ENCODE data around the gene FASTKD1.
"Not testable (repeated sequence)": the region's sequence is repeated elsewhere in the genome, so short reads cannot be mapped to it uniquely, and the experiment has no call there.

FASTKD1 gene

GRCh38 chr2:169525434-169525833 is 48.2 kb downstream of the FASTKD1 start:
- no peak overlapping the region for H3K4me3 ChIP-seq (ENCODE audit: low read length, poor library complexity, severe bottlenecking)
- H3K4me2 ChIP-seq (ENCODE audit: low read depth, low read length, poor library complexity, severe bottlenecking) = no peak overlapping the region
- no peaks in the 10 kb centered on the region for H3K4me1 ChIP-seq (ENCODE audit: insufficient read depth, low read length, poor library complexity, severe bottlenecking)
- H4K20me1 ChIP-seq (ENCODE audit: insufficient read depth, low read length, poor library complexity, severe bottlenecking) = no peaks in the 10 kb centered on the region
- no peaks in the 10 kb centered on the region for H3K9me3 ChIP-seq (ENCODE audit: insufficient read depth, low read depth, low read length)
- H2AFZ ChIP-seq (ENCODE audit: low read length) = no peak overlapping the region
- peaks cover 5% of the 10 kb centered on the region; the same call in 1 of the 2 replicates for H3K36me3 ChIP-seq (ENCODE audit: insufficient read depth, low read length)
- H3K79me2 ChIP-seq (ENCODE audit: insufficient read depth, low read length) = no peaks in the 10 kb centered on the region
- no peaks in the 10 kb centered on the region for H3F3A ChIP-seq (ENCODE audit: low read depth)
- no peaks in the 10 kb centered on the region for H3K27me3 ChIP-seq (ENCODE audit: insufficient read depth, low read length, poor library complexity, severe bottlenecking)
- no peak overlapping the region for H3K9ac ChIP-seq (ENCODE audit: low read depth, low read length, poor library complexity, severe bottlenecking)
- no peaks in the 10 kb centered on the region for H3K9me2 ChIP-seq (replicated peaks; ENCODE audit: low read depth, low read length)
- TF ChIP-seq EZH2phosphoT487 (IDR thresholded peaks at IDR 0.05; ENCODE audit: borderline replicate concordance) (no peak), CTCF (conservative IDR thresholded peaks at IDR 0.05; ENCODE audit: low read length) (no peak)

DNA sequence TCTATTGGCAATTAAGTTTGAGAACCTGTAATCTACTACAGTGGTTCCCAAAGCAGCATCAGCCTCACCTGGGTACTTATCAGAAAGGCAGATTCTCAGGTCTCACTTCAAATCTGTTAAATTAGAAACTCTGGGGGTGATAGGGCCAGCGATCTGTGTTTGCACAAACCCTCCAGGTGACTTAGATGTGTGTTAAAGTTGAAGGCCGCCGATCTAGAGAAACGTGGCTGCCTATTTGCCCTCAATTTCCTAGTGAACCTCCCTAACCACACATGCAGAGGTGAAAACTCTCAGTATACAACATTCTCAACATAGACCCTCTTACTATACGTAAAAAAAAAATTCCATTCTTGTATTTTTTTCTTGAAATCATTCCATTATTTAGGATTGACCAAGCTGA is 50.0 kb downstream of the FASTKD1 start:
- Histone ChIP-seq H3K4me2 (ENCODE audit: low read depth, low read length, poor library complexity, severe bottlenecking) (no peak overlapping the region), H3K9ac (ENCODE audit: low read depth, low read length, poor library complexity, severe bottlenecking) (no peak overlapping the region), H3F3A (ENCODE audit: low read depth) (no peaks in the 10 kb centered on the region), H4K20me1 (ENCODE audit: insufficient read depth, low read length, poor library complexity, severe bottlenecking) (no peaks in the 10 kb centered on the region), H3K9me3 (ENCODE audit: insufficient read depth, low read depth, low read length) (no peaks in the 10 kb centered on the region), H3K4me1 (ENCODE audit: insufficient read depth, low read length, poor library complexity, severe bottlenecking) (no peaks in the 10 kb centered on the region), H2AFZ (ENCODE audit: low read length) (no peak overlapping the region), H3K9me2 (replicated peaks; ENCODE audit: low read depth, low read length) (no peaks in the 10 kb centered on the region), H3K4me3 (ENCODE audit: low read length, poor library complexity, severe bottlenecking) (no peak overlapping the region), H3K36me3 (ENCODE audit: insufficient read depth, low read length) (no peaks in the 10 kb centered on the region; the same call in 1 of the 2 replicates), H3K27me3 (ENCODE audit: insufficient read depth, low read length, poor library complexity, severe bottlenecking) (no peaks in the 10 kb centered on the region), H3K79me2 (ENCODE audit: insufficient read depth, low read length) (no peaks in the 10 kb centered on the region)
- TF ChIP-seq CTCF (conservative IDR thresholded peaks at IDR 0.05; ENCODE audit: low read length) (no peak), EZH2phosphoT487 (IDR thresholded peaks at IDR 0.05; ENCODE audit: borderline replicate concordance) (no peak)

- Histone ChIP-seq H3K36me3 (ENCODE audit: insufficient read depth, low read length) (no peaks in the 10 kb centered on the region), H3K4me2 (ENCODE audit: low read depth, low read length, poor library complexity, severe bottlenecking) (no peak overlapping the region), H3K4me1 (ENCODE audit: insufficient read depth, low read length, poor library complexity, severe bottlenecking) (no peaks in the 10 kb centered on the region), H3F3A (ENCODE audit: low read depth) (no peaks in the 10 kb centered on the region), H3K79me2 (ENCODE audit: insufficient read depth, low read length) (no peaks in the 10 kb centered on the region), H2AFZ (ENCODE audit: low read length) (no peak overlapping the region), H3K27me3 (ENCODE audit: insufficient read depth, low read length, poor library complexity, severe bottlenecking) (no peaks in the 10 kb centered on the region), H3K4me3 (ENCODE audit: low read length, poor library complexity, severe bottlenecking) (no peak overlapping the region), H3K9me2 (replicated peaks; ENCODE audit: low read depth, low read length) (no peaks in the 10 kb centered on the region), H3K9ac (ENCODE audit: low read depth, low read length, poor library complexity, severe bottlenecking) (no peak overlapping the region), H3K9me3 (ENCODE audit: insufficient read depth, low read depth, low read length) (no peaks in the 10 kb centered on the region), H4K20me1 (ENCODE audit: insufficient read depth, low read length, poor library complexity, severe bottlenecking) (no peaks in the 10 kb centered on the region)
- TF ChIP-seq CTCF (conservative IDR thresholded peaks at IDR 0.05; ENCODE audit: low read length) (no peak), EZH2phosphoT487 (IDR thresholded peaks at IDR 0.05; ENCODE audit: borderline replicate concordance) (no peak)
Observed at GRCh38 chr2:169520896-169521295, 52.8 kb downstream of the FASTKD1 start.

- not testable (repeated sequence) for H3K4me3 ChIP-seq (ENCODE audit: low read length, poor library complexity, severe bottlenecking); H3K9ac ChIP-seq (ENCODE audit: low read depth, low read length, poor library complexity, severe bottlenecking); H3K9me2 ChIP-seq (replicated peaks; ENCODE audit: low read depth, low read length); H4K20me1 ChIP-seq (ENCODE audit: insufficient read depth, low read length, poor library complexity, severe bottlenecking); H3K79me2 ChIP-seq (ENCODE audit: insufficient read depth, low read length); H3K9me3 ChIP-seq (ENCODE audit: insufficient read depth, low read depth, low read length); H3K36me3 ChIP-seq (ENCODE audit: insufficient read depth, low read length); H3K27me3 ChIP-seq (ENCODE audit: insufficient read depth, low read length, poor library complexity, severe bottlenecking); H3K4me2 ChIP-seq (ENCODE audit: low read depth, low read length, poor library complexity, severe bottlenecking); H3K4me1 ChIP-seq (ENCODE audit: insufficient read depth, low read length, poor library complexity, severe bottlenecking); H3F3A ChIP-seq (ENCODE audit: low read depth); H2AFZ ChIP-seq (ENCODE audit: low read length)
Observed at GRCh38 chr2:169516488-169516995, 57.1 kb downstream of the FASTKD1 start.

DNA sequence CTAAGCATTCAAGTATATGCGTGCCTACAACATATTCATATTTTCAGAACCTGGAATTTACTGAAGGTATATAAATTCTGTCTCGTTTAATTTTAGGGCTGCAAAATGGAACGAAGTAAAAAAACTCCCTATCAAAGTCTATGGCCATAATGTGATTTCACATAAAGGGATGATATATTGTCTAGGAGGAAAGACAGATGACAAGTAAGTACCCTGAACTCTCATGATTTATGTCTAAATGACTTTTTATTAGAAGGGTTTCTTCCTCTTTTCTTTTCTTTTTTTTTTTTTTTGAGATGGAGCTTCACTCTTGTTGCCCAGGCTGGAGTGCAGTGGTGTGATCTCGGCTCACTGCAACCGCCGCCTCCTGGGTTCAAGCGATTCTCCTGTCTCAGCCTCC is 58.9 kb downstream of the FASTKD1 start:
- not testable (repeated sequence) for H3K4me1 ChIP-seq (ENCODE audit: insufficient read depth, low read length, poor library complexity, severe bottlenecking); H3K36me3 ChIP-seq (ENCODE audit: insufficient read depth, low read length); H3K4me2 ChIP-seq (ENCODE audit: low read depth, low read length, poor library complexity, severe bottlenecking); H4K20me1 ChIP-seq (ENCODE audit: insufficient read depth, low read length, poor library complexity, severe bottlenecking); H3K9me2 ChIP-seq (replicated peaks; ENCODE audit: low read depth, low read length); H2AFZ ChIP-seq (ENCODE audit: low read length); H3K27me3 ChIP-seq (ENCODE audit: insufficient read depth, low read length, poor library complexity, severe bottlenecking); H3K9me3 ChIP-seq (ENCODE audit: insufficient read depth, low read depth, low read length); H3F3A ChIP-seq (ENCODE audit: low read depth); H3K4me3 ChIP-seq (ENCODE audit: low read length, poor library complexity, severe bottlenecking); H3K9ac ChIP-seq (ENCODE audit: low read depth, low read length, poor library complexity, severe bottlenecking); H3K79me2 ChIP-seq (ENCODE audit: insufficient read depth, low read length)
